Naive B cell (primary cell): ENCODE results near the gene BAK1. TPM values are rescaled to one million over a fixed set of nuclear protein-coding genes. Genes with fewer than 3 reads are reported as not detected.
"Not testable (repeated sequence)": the region's sequence is repeated elsewhere in the genome, so short reads cannot be mapped to it uniquely, and the experiment has no call there.

ENCODE experiments used
- ATAC-seq, 2 donors: fragments of 150-1000 bp; cut with Tn5 transposase; 2 replicates each; pipeline ENCODE4 v1.10.0; 2021; ENCODE audit warnings: low read depth in 2 of 2, mild to moderate bottlenecking in 2 of 2, moderate library complexity in 2 of 2
- DNase-seq: peaks from one replicate; pipeline ENCODE4 v3.0.0; 2022
- H3K27ac Mint-ChIP-seq, 6 donors: one replicate each; pipeline ENCODE4 v1.8.0; 2020 to 2022; ENCODE audit warnings: mild to moderate bottlenecking in 6 of 6, mixed read lengths in 6 of 6, moderate library complexity in 5 of 6, inconsistent platforms in 2 of 6
- H3K27me3 Mint-ChIP-seq, 3 donors: one replicate each; pipeline ENCODE4 v1.8.0; 2021 to 2022; ENCODE audit warnings: mixed read lengths in 3 of 3, mild to moderate bottlenecking in 1 of 3
- H3K36me3 Mint-ChIP-seq, 2 donors: one replicate each; pipeline ENCODE4 v1.8.0; 2020 to 2022; ENCODE audit warnings: mixed read lengths in 2 of 2, inconsistent platforms in 1 of 2, mild to moderate bottlenecking in 1 of 2
- H3K4me1 Mint-ChIP-seq, 3 donors: one replicate each; pipeline ENCODE4 v1.8.0; 2020 to 2022; ENCODE audit warnings: mixed read lengths in 3 of 3, inconsistent platforms in 1 of 3, mild to moderate bottlenecking in 1 of 3, moderate library complexity in 1 of 3
- H3K4me3 Mint-ChIP-seq, 8 donors: one replicate each; pipeline ENCODE4 v1.8.0; 2020 to 2022; ENCODE audit warnings: mild to moderate bottlenecking in 8 of 8, mixed read lengths in 8 of 8, moderate library complexity in 8 of 8, inconsistent platforms in 2 of 8
- H3K9me3 Mint-ChIP-seq, 7 donors: one replicate each; pipeline ENCODE4 v1.8.0; 2020 to 2022; ENCODE audit warnings: mixed read lengths in 7 of 7, mild to moderate bottlenecking in 5 of 7, inconsistent platforms in 2 of 7, moderate library complexity in 1 of 7
- polyA plus RNA-seq, 6 donors: library from polyadenylated mRNA; unstranded; fragments of 300-500 nt; fragmentation: Illumina TruSeq; gene quantifications; one replicate each; pipeline ENCODE4 v1.2.3, GENCODE V29; 2021; ENCODE audit warnings: low read depth in 6 of 6

The BAK1 gene
- polyA plus RNA-seq, 6 donors from 2014 or later = 11.7 to 22.6 (median 13.6) TPM

DNA sequence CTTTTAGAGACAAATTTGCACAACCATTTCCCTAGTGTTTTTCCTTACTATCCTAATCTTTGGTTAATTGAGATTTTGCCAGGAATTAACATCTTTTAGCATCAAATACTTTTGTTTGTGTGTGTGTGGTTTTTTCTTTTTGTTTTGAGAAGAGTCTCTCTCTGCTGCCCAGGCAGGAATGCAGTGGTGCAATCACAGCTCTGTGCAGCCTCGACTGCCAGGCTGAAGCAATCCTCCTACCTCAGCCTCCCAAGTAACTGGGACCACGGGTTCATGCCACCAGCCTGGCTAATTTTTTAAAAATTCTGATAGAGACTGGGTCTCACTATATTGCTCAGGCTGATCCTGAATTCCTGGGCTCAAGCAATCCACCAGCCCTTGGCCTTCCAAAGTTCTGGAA, 28.5 kb downstream of the BAK1 start:
- peaks cover 3 to 12% (median 6%) of the 10 kb centered on the region in 3 donors for H3K4me1 Mint-ChIP-seq
- H3K36me3 Mint-ChIP-seq = no peaks in the 10 kb centered on the region
- no peak overlapping the region for H3K4me3 Mint-ChIP-seq
- no peak for ATAC-seq
- no peak for DNase-seq
- H3K27me3 Mint-ChIP-seq = no peaks in the 10 kb centered on the region
- no peaks in the 10 kb centered on the region for H3K9me3 Mint-ChIP-seq
- no peak overlapping the region for H3K27ac Mint-ChIP-seq

GRCh38 chr6:33549896-33550295, 30.2 kb downstream of the BAK1 start:
- ATAC-seq (no peak), DNase-seq (no peak)
- Mint-ChIP-seq H3K36me3 (no peaks in the 10 kb centered on the region), H3K9me3 (no peaks in the 10 kb centered on the region), H3K27me3 (no peaks in the 10 kb centered on the region), H3K4me3 (no peak overlapping the region), H3K4me1 (peaks cover 3 to 12% (median 6%) of the 10 kb centered on the region in 3 donors), H3K27ac (no peak overlapping the region)

GRCh38 chr6:33549196-33549595, 30.9 kb downstream of the BAK1 start:
- ATAC-seq = no peak
- H3K27me3 Mint-ChIP-seq = no peaks in the 10 kb centered on the region
- no peak for DNase-seq
- no peaks in the 10 kb centered on the region for H3K9me3 Mint-ChIP-seq
- H3K4me3 Mint-ChIP-seq = no peak overlapping the region
- no peaks in the 10 kb centered on the region for H3K36me3 Mint-ChIP-seq
- H3K4me1 Mint-ChIP-seq = peaks cover 3 to 12% (median 6%) of the 10 kb centered on the region in 3 donors
- peak overlapping the region in 1 of 6 donors; percentile 37 for H3K27ac Mint-ChIP-seq

DNA sequence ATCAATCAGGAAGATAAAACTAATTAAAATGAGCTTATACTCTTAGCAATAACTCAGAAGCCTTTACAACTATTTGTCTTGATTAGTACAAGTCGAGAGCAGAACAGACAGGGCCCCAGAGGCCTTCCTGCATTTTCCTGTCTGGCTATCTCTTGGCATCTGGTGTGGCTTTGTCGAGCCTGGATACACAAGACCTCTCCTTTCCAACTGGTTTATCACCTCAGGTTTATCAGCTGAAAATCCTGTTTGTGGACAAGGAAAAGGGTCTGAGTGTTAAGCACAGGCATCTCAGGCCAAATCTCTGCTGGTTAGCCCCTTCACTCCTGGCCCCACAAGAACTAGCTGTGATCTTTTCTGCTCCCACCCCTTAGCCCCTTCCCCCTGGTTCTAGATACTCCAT, 32.6 kb downstream of the BAK1 start:
- Mint-ChIP-seq H3K36me3 (no peaks in the 10 kb centered on the region), H3K9me3 (no peaks in the 10 kb centered on the region), H3K27ac (peak overlapping the region in 3 of 6 donors; percentile 27 to 65 (median 65)), H3K4me1 (peaks cover 3 to 12% (median 6%) of the 10 kb centered on the region in 3 donors), H3K27me3 (no peaks in the 10 kb centered on the region), H3K4me3 (peak overlapping the region in 2 of 8 donors; percentile 16 to 28)
- ATAC-seq (no peak), DNase-seq (no peak)

GRCh38 chr6:33546766-33547165, 33.3 kb downstream of the BAK1 start:
- Mint-ChIP-seq H3K36me3 (no peaks in the 10 kb centered on the region), H3K4me1 (peaks cover 3 to 12% (median 6%) of the 10 kb centered on the region in 3 donors), H3K27ac (no peak overlapping the region), H3K27me3 (no peaks in the 10 kb centered on the region), H3K4me3 (no peak overlapping the region), H3K9me3 (no peaks in the 10 kb centered on the region)
- DNase-seq = no peak
- no peak for ATAC-seq

DNA sequence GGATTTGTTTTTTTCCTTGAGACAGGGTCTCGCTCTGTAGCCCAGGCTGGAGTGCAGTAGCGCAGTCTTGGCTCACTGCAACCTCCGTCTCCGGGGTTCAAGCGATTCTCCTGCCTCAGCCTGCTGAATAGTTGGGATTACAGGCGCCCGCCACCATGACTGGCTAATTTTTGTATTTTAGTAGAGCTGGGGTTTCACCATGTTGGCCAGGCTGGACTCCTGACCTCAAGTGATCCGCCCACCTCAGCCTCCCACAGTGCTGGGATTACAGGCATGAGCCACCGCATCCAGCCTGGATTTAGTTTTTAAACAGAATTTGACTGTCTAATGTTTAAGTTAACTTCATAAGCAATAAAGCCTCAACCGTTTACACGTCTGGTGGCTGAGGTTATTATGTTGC, 34.8 kb downstream of the BAK1 start:
- DNase-seq, H3K27me3 Mint-ChIP-seq, ATAC-seq, H3K36me3 Mint-ChIP-seq, H3K4me3 Mint-ChIP-seq, H3K9me3 Mint-ChIP-seq: not testable (repeated sequence)
- peak overlapping the region in 1 of 6 donors; percentile 42 for H3K27ac Mint-ChIP-seq
- H3K4me1 Mint-ChIP-seq = peaks cover 3 to 12% (median 6%) of the 10 kb centered on the region in 3 donors

DNA sequence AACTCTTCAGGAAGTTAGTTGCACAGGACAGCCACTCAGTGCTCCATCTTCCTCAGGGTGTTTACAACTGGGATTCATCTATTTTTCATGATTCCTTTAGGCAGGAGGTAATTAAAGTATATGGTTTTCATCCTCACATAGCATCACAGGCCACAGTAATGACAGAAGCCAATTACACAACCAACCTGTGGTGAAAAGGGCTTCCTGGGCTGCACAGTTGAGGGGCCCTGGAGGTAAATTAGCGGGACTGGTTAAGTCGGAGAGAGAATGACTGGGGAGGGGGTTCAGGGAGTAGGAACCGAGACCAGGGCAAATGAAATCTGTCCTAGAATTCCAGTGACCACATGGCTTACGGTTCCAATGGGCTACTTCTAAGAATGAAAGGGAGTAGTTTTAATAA, 37.0 kb downstream of the BAK1 start:
- H3K4me1 Mint-ChIP-seq = peaks cover under 1 to 7% (median under 1%) of the 10 kb centered on the region in 3 donors
- H3K36me3 Mint-ChIP-seq = no peaks in the 10 kb centered on the region
- ATAC-seq = no peak
- no peak for DNase-seq
- no peaks in the 10 kb centered on the region for H3K9me3 Mint-ChIP-seq
- H3K27me3 Mint-ChIP-seq = no peaks in the 10 kb centered on the region
- H3K27ac Mint-ChIP-seq = peak overlapping the region in 1 of 6 donors; percentile 26
- H3K4me3 Mint-ChIP-seq = no peak overlapping the region

DNA sequence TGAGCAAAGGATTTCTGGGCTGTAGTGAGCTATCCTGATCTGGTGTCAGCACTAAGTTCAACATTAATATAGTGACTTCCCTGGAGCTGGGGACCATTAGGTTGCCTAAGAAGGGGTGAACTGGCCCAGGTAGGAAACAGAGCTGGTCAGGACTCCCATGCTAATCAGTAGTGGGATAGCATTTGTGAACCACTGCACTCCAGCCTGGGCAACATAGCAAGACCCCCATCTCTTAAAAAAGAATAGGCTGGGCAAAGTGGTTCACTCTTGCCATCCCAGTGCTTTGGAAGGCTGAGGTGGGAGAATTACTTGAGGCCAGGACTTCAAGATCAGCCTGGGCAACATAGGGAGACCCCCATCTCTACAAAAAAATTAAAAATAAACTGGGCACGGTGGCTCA, 39.3 kb downstream of the BAK1 start:
- Mint-ChIP-seq H3K9me3 (no peaks in the 10 kb centered on the region), H3K27ac (no peak overlapping the region), H3K27me3 (peaks cover 0 to under 1% (median 0%) of the 10 kb centered on the region in 3 donors), H3K4me3 (no peak overlapping the region), H3K4me1 (no peaks in the 10 kb centered on the region), H3K36me3 (no peaks in the 10 kb centered on the region)
- ATAC-seq (no peak), DNase-seq (no peak)

- Mint-ChIP-seq H3K27ac (no peak overlapping the region), H3K36me3 (no peaks in the 10 kb centered on the region)
- ATAC-seq = no peak
Observed at GRCh38 chr6:33534702-33535101, 45.4 kb downstream of the BAK1 start.

DNA sequence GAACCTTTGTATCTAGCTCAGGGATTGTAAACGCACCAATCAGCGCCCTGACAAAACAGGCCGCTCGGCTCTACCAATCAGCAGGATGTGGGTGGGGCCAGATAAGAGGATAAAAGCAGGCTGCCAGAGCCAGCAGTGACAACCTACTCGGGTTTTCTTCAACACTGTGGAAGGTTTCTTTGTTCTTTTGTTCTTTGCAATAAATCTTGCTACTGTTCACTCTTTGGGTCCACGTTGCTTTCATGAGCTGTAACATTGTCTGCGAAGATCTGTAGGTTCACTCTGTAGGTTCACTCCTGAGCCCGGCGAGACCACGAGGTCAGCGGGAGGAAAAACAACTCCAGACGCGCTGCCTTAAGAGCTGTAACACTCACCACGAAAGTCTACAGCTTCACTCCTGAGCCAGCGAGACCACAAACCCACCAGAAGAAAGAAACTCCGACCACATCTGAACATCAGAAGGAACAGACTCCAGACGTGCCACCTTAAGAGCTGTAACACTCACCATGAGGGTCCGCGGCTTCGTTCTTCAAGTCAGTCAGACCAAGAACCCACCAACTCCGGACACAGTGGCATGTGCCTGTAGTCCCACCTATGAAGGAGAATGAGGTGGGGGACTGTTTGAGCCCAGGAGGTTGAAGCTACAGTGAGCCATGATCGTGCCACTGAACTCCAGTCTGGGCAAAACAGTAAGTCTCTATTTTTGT, 46.8 kb downstream of the BAK1 start:
- H3K36me3 Mint-ChIP-seq, DNase-seq: not testable (repeated sequence)

More at GRCh38 chr6:33534702-33535101, 45.4 kb downstream of the BAK1 start:
- Mint-ChIP-seq H3K9me3 (no peaks in the 10 kb centered on the region), H3K4me1 (peaks cover 0 to 3% (median 0%) of the 10 kb centered on the region in 3 donors), H3K27me3 (peaks cover 0 to 5% (median 0%) of the 10 kb centered on the region in 3 donors), H3K4me3 (no peak overlapping the region)
- no peak for DNase-seq

DNA sequence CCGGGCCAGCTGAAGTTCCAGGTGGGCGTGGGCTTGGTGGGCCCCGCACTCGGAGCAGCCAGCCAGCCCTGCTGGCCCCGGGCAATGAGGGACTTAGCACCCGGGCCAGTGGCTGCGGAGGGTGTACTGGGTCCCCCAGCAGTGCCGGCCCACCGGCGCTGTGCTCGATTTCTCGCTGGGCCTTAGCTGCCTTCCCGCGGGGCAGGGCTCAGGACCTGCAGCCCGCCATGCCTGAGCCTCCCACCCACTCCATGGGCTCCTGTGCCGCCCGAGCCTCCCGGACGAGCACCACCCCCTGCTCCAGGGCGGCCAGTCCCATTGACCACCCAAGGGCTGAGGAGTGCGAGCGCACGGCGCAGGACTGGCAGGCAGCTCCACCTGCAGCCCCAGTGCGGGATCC, 47.6 kb downstream of the BAK1 start:
- peak overlapping the region in 1 of 6 donors; percentile 57 for H3K27ac Mint-ChIP-seq
- ATAC-seq, H3K4me3 Mint-ChIP-seq, H3K36me3 Mint-ChIP-seq, H3K9me3 Mint-ChIP-seq, DNase-seq, H3K4me1 Mint-ChIP-seq, H3K27me3 Mint-ChIP-seq: not testable (repeated sequence)

More for the DNA sequence above, 46.8 kb downstream of the BAK1 start:
- H3K4me3 Mint-ChIP-seq, H3K4me1 Mint-ChIP-seq, H3K27me3 Mint-ChIP-seq, ATAC-seq, H3K9me3 Mint-ChIP-seq: not testable (repeated sequence)
- H3K27ac Mint-ChIP-seq = peak overlapping the region in 2 of 6 donors; percentile 39 to 56

GRCh38 chr6:33530617-33531016, 49.5 kb downstream of the BAK1 start:
- not testable (repeated sequence) for DNase-seq, H3K4me3 Mint-ChIP-seq, H3K27ac Mint-ChIP-seq, H3K4me1 Mint-ChIP-seq, ATAC-seq, H3K27me3 Mint-ChIP-seq, H3K36me3 Mint-ChIP-seq, H3K9me3 Mint-ChIP-seq
